Bronchial epithelial cell (primary cell): Measurements from ENCODE around the gene OR52W1. TPM values are rescaled to one million over a fixed set of nuclear protein-coding genes. Genes with fewer than 3 reads are reported as not detected.

Experiments
- DNase-seq: peaks from one replicate; pipeline ENCODE4 v3.0.0-alpha.2; 2010; ENCODE audit warnings: low read depth
- FAIRE-seq: peaks from 2 replicates; lab custom pipeline; 2011; peaks lifted over from hg19 to GRCh38; lab: Jason Lieb, UNC
- H3K27me3 ChIP-seq: 2 replicates; pipeline ENCODE4 v1.5.1; 2011; ENCODE audit warnings: low read length; ENCODE audit not compliant: control insufficient read depth, insufficient read depth
- H3K36me3 ChIP-seq: 2 replicates; pipeline ENCODE4 v1.5.1; 2011; ENCODE audit warnings: low read length; ENCODE audit not compliant: control insufficient read depth, insufficient read depth
- H3K4me3 ChIP-seq: 2 replicates; pipeline ENCODE4 v1.5.1; 2011; ENCODE audit warnings: mild to moderate bottlenecking, low read depth, low read length, control low read depth
- total RNA-seq: library from RNA; depleted of rRNA; stranded (reverse); fragments of >200 nt; gene quantifications from 2 replicates; pipeline ENCODE4 v1.2.1, GENCODE V29; 2014
- TF ChIP-seq, protein P1 (sequence below): IDR thresholded peaks from 2 replicates; pipeline ENCODE4 v1.5.1; 2011; ENCODE audit warnings: mild to moderate bottlenecking, moderate library complexity, low read length, control low read depth, inconsistent platforms; ENCODE audit not compliant: insufficient read depth, severe bottlenecking

OR52W1 gene
- total RNA-seq, 1 donor from 2014 or later: not detected

DNA sequence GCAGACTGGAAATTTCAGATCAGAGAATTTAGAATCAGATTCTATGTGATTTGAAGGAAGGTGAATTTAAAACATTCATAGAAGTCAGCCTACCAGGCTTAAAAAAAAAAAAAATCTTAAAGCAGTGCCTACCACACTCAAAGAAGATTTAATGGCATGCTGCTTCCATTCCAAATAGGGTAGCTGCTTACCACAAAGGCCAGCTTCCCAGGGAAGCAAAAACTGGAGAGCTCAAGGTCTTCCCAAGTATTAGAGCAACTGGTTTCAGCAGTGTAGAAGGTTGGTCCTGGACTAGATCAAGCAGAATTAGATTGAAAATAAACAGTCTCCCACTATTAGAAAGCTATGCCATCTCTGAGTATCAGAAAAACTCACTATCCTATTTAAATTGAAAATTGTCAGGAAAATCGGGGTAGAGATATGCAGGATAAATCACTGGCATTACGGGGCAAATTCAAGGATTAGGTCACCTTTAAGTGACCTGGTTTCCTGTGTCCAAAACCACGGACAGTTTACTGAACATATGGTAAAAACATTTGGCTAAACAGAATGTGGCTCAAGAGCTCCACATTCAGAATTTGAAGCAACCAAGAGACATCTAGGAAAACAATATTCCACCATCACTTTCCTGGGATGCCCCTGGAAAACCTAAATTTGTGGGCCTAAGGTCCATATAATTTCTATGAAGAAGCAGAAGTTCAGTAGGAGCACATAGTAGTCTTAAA is 7.6 kb downstream of the OR52W1 start:
- no peak for FAIRE-seq
- Histone ChIP-seq H3K27me3 (no peaks in the 10 kb centered on the region), H3K36me3 (peaks cover 6% of the 10 kb centered on the region), H3K4me3 (no peak overlapping the region)
- DNase-seq: no peak
- TF ChIP-seq, protein P1, sequence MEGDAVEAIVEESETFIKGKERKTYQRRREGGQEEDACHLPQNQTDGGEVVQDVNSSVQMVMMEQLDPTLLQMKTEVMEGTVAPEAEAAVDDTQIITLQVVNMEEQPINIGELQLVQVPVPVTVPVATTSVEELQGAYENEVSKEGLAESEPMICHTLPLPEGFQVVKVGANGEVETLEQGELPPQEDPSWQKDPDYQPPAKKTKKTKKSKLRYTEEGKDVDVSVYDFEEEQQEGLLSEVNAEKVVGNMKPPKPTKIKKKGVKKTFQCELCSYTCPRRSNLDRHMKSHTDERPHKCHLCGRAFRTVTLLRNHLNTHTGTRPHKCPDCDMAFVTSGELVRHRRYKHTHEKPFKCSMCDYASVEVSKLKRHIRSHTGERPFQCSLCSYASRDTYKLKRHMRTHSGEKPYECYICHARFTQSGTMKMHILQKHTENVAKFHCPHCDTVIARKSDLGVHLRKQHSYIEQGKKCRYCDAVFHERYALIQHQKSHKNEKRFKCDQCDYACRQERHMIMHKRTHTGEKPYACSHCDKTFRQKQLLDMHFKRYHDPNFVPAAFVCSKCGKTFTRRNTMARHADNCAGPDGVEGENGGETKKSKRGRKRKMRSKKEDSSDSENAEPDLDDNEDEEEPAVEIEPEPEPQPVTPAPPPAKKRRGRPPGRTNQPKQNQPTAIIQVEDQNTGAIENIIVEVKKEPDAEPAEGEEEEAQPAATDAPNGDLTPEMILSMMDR: no peak

DNA sequence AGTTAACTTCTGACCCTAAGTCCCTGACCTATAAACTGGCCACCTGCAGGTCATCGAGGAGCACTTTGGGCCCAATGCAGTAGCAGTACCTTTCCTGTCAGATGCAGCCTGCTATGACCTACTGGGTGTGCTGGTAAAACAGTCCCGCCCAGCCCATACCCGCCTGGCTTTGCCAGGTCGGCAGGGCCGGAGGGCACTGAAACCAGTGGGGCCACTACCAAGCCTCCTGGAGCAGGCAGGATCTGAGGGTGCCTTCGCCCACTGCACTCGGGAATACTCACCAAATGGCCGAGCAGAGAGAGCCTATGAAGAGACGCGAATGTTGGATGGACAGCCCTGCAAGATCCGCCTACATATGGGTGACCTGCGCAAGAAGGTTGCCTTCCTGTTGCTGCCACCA is 10.8 kb downstream of the OR52W1 start:
- peaks cover 12% of the 10 kb centered on the region for H3K36me3 ChIP-seq
- FAIRE-seq: no peak

DNA sequence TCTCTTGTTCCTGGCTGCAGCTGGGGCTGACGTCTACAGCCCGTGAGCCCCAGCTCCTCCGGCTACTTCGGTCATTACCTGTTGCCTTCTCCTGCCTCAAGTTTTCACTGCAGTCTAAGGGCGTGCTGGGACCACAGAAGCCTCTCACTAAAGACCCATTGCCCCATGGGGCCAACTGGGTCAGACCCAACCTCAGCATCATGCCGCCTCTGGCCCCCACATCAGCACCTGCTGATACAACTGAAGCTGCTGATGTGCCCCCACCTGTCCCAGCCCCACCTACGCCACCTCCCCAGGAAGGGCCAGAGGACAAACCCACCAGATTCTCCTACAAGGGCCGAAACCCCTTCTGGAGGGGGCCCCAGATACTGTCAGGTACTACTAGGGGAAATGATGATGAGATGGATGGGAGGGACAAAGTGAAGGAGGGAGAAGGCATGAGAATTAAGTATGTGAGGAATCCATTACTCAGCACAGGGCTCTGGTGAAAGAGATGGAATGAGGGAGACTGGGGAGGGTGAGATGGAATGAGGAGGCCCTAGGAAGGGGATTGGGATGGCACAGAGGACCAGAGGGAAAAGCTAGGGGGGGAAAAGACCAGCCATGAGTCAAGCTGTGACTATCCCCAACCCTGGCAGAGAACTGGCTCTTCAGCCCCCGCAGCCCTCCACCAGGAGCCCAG is 11.4 kb downstream of the OR52W1 start:
- no peaks in the 10 kb centered on the region for H3K27me3 ChIP-seq
- FAIRE-seq: no peak
- peaks cover 12% of the 10 kb centered on the region for H3K36me3 ChIP-seq
- no peak overlapping the region for H3K4me3 ChIP-seq
- TF ChIP-seq, protein P1: no peak
- DNase-seq: no peak

More for the DNA sequence above, 10.8 kb downstream of the OR52W1 start:
- Histone ChIP-seq H3K4me3 (no peak overlapping the region), H3K27me3 (no peaks in the 10 kb centered on the region)
- TF ChIP-seq, protein P1: no peak
- no peak for DNase-seq

DNA sequence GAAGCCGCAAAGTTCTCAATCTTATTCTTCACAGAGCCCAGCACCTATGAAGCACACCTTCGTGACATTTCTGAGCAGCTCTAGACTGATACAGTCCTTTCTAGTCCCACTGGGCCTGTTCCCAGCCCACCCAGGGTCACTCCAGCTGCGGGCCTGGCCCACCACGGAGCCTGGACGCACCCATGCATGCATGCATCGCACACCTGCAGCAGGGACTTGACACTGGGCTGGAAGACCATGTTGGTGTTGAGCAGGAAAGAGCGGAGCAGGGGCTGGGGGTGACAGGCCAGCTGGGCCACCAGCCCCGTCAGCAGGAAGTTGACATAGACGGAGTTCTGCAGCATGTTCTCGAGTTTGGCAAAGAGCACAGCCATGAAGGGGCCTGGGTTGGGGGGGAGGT is 15.5 kb downstream of the OR52W1 start:
- Histone ChIP-seq H3K4me3 (no peak overlapping the region), H3K27me3 (no peaks in the 10 kb centered on the region), H3K36me3 (peaks cover 25% of the 10 kb centered on the region)
- TF ChIP-seq, protein P1: no peak
- FAIRE-seq (no peak), DNase-seq (no peak)

DNA sequence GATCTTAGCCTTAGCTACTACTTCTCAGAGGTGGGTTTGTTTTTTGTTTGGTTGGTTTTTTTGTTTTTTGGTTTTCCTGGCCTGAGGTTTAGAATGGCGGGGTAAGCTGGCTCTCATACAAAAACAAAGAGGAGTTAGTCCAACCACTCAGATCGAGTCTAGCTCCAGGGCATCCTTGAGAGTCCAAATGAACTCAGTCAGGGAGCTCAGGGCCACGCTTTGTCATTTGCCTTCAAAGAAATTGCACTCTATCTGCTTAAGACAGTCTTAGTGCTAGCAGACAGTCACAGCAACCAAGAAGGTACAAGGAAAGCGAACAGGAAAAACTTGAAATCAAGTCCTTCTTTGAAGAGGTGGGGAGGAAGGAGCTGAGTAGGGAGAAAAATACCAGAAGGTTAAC is 17.5 kb downstream of the OR52W1 start:
- FAIRE-seq (no peak), DNase-seq (no peak)
- H3K27me3 ChIP-seq: no peaks in the 10 kb centered on the region
- TF ChIP-seq, protein P1: no peak
- H3K36me3 ChIP-seq: peaks cover 21% of the 10 kb centered on the region
- no peak overlapping the region for H3K4me3 ChIP-seq

DNA sequence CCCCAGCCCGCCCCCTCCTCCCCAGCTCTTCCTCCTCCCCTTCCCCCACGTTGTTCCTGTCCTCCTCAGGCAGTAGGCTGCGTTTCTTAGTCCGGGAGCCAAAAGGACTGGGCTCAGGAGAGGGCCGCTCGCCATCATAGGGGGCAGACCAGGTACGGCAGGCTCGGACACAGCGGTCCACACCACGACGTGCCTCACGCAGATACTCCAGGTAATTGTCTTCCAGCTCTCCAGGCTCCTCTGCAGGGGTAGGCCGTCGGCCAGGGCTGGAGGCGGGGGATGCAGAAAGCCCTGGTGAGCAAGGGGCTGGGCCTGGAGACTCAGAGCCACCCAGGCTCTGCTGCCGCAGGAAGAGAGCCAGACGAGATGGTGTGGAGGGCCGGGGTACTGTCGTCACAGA is 18.7 kb downstream of the OR52W1 start:
- FAIRE-seq (no peak), DNase-seq (no peak)
- Histone ChIP-seq H3K36me3 (peaks cover 28% of the 10 kb centered on the region), H3K27me3 (no peaks in the 10 kb centered on the region), H3K4me3 (no peak overlapping the region)
- TF ChIP-seq, protein P1: no peak
